ENCODE data around the gene GMDS.
A peak's percentile ranks its signal among the peaks of the same experiment; 100 is the strongest.

Gene GMDS

DNA sequence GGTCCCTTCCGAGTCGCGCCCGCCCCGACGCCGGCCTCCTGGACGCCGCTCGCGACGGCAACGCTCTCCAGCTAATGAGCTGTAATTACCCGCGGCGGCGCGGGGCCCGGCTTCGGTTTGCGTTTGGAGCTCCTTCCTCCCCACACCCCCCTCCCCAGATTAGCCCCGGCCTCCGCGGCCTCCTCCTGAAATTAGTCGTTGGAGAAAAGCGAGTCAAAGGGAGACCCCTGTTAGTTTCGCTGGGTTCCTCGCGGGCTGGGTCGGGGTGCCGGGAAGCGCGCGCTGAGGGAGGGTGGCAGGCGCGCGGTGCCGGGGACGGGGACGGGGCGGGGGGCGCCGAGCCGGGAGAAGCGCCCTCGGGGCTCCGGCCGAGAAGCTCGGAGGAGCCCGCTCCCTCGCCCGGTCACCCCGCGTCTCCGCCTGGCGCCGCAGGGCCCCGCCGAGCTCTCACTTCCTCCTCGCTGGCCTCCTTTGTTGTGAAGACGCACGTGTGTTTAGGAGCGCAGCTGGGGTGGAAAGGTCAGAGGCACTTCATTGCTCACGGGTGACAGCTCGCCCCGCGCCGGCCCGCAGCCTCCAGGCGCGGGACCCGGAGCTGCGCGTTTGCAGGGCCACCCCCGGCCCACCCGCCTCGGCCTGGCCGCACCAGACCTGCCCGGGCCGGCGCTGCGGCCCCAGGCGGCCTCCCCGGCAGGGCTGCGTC, 630.8 kb downstream of the GMDS start:
- Histone ChIP-seq H3K36me3 (ENCODE audit: control insufficient read depth, insufficient read depth, low read length) (no peaks in the 10 kb centered on the region), H3K4me1 (ENCODE audit: control insufficient read depth, insufficient read depth, low read length, poor library complexity, severe bottlenecking) (peaks cover 2% of the 10 kb centered on the region), H3K9me3 (ENCODE audit: control insufficient read depth, low read length) (no peaks in the 10 kb centered on the region), H3K27ac (ENCODE audit: low read depth, low read length, severe bottlenecking) (no peak overlapping the region), H3K4me3 (ENCODE audit: extremely low read depth, insufficient read depth, low read length, poor library complexity, severe bottlenecking) (peak overlapping the region; percentile 27)
- 2% methylated on average over 54 to 67 of the region's 85 CpGs for WGBS, 2 experiments (ENCODE audit: insufficient coverage in 2 of 2)

DNA sequence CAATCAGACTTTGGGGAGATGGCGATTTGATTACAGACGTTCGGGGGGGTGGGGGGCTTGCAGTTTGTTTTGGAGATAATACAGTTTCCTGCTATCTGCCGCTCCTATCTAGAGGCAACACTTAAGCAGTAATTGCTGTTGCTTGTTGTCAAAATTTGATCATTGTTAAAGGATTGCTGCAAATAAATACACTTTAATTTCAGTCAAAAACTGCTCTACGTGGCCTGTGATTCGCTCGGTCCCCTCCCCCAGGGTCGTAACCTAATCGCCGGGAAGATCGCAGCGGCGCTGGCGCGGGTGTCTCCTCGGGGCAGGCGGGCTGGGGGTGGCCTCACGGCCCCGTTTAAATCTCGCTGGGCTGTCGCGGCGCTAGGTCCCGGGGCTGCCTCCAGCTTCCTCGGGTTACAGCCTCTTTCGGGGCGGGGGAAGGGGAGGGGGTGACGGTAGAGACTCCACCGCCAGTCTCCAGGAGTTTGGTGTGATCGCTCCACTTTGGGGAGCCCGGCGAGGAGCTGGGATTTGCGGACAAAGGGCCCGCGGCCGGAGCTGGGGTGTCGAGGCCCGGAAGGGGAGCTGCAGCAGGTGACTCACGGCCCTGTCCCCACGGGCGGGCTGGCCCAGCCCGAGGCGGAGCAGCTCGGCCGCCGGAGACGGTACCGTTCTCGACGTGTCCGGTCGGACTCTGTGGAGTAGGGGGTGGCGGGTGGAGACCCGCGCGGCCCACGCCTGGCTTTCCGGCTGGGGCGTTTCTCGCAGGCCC, 631.5 kb downstream of the GMDS start:
- Histone ChIP-seq H3K27ac (ENCODE audit: low read depth, low read length, severe bottlenecking) (no peak overlapping the region), H3K4me3 (ENCODE audit: extremely low read depth, insufficient read depth, low read length, poor library complexity, severe bottlenecking) (peak overlapping the region; percentile 27), H3K36me3 (ENCODE audit: control insufficient read depth, insufficient read depth, low read length) (no peaks in the 10 kb centered on the region), H3K4me1 (ENCODE audit: control insufficient read depth, insufficient read depth, low read length, poor library complexity, severe bottlenecking) (peaks cover 2% of the 10 kb centered on the region), H3K9me3 (ENCODE audit: control insufficient read depth, low read length) (no peaks in the 10 kb centered on the region)
- WGBS, 2 experiments (ENCODE audit: insufficient coverage in 2 of 2): 2% methylated on average over 45 to 46 of the region's 60 CpGs

DNA sequence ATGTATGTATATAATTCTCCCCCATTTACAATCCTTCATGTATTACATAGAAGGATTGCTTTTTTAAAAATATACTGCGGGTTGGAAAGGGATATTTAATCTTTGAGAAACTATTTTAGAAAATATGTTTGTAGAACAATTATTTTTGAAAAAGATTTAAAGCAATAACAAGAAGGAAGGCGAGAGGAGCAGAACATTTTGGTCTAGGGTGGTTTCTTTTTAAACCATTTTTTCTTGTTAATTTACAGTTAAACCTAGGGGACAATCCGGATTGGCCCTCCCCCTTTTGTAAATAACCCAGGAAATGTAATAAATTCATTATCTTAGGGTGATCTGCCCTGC, 632.1 kb downstream of the GMDS start:
- no CpG with 5 or more reads among the region's 3 CpGs for WGBS, 2 experiments (ENCODE audit: insufficient coverage in 2 of 2)
- Histone ChIP-seq H3K27ac (ENCODE audit: low read depth, low read length, severe bottlenecking) (no peak overlapping the region), H3K4me3 (ENCODE audit: extremely low read depth, insufficient read depth, low read length, poor library complexity, severe bottlenecking) (peak overlapping the region; percentile 27)

DNA sequence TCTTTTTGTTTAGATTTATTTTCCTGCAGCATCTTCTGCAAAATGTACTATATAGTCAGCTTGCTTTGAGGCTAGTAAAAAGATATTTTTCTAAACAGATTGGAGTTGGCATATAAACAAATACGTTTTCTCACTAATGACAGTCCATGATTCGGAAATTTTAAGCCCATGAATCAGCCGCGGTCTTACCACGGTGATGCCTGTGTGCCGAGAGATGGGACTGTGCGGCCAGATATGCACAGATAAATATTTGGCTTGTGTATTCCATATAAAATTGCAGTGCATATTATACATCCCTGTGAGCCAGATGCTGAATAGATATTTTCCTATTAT, 632.5 kb downstream of the GMDS start:
- H3K4me3 ChIP-seq (ENCODE audit: extremely low read depth, insufficient read depth, low read length, poor library complexity, severe bottlenecking): peak overlapping the region; percentile 27
- no peaks in the 10 kb centered on the region for H3K36me3 ChIP-seq (ENCODE audit: control insufficient read depth, insufficient read depth, low read length)
- H3K9me3 ChIP-seq (ENCODE audit: control insufficient read depth, low read length): no peaks in the 10 kb centered on the region
- 25% methylated on average over 4 of the region's 7 CpGs; no CpG with 5 or more reads in 1 of the 2 experiments for whole genome bisulfite sequencing, 2 experiments (ENCODE audit: insufficient coverage in 2 of 2)
- H3K4me1 ChIP-seq (ENCODE audit: control insufficient read depth, insufficient read depth, low read length, poor library complexity, severe bottlenecking): peaks cover 5% of the 10 kb centered on the region
- no peak overlapping the region for H3K27ac ChIP-seq (ENCODE audit: low read depth, low read length, severe bottlenecking)

More for the DNA sequence above, 632.1 kb downstream of the GMDS start:
- H3K4me1 ChIP-seq (ENCODE audit: control insufficient read depth, insufficient read depth, low read length, poor library complexity, severe bottlenecking): peaks cover 3% of the 10 kb centered on the region
- H3K9me3 ChIP-seq (ENCODE audit: control insufficient read depth, low read length): no peaks in the 10 kb centered on the region
- H3K36me3 ChIP-seq (ENCODE audit: control insufficient read depth, insufficient read depth, low read length): no peaks in the 10 kb centered on the region

DNA sequence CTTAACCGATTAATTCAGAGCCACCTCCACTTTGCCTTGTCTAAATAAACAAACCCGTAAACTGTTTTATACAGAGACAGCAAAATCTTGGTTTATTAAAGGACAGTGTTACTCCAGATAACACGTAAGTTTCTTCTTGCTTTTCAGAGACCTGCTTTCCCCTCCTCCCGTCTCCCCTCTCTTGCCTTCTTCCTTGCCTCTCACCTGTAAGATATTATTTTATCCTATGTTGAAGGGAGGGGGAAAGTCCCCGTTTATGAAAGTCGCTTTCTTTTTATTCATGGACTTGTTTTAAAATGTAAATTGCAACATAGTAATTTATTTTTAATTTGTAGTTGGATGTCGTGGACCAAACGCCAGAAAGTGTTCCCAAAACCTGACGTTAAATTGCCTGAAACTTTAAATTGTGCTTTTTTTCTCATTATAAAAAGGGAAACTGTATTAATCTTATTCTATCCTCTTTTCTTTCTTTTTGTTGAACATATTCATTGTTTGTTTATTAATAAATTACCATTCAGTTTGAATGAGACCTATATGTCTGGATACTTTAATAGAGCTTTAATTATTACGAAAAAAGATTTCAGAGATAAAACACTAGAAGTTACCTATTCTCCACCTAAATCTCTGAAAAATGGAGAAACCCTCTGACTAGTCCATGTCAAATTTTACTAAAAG, 633.0 kb downstream of the GMDS start:
- WGBS, 2 experiments (ENCODE audit: insufficient coverage in 2 of 2): 0% methylated on average over 2 of the region's 10 CpGs; no CpG with 5 or more reads in 1 of the 2 experiments
- H3K4me1 ChIP-seq (ENCODE audit: control insufficient read depth, insufficient read depth, low read length, poor library complexity, severe bottlenecking): peaks cover 8% of the 10 kb centered on the region
- H3K36me3 ChIP-seq (ENCODE audit: control insufficient read depth, insufficient read depth, low read length): no peaks in the 10 kb centered on the region
- no peak overlapping the region for H3K27ac ChIP-seq (ENCODE audit: low read depth, low read length, severe bottlenecking)
- H3K9me3 ChIP-seq (ENCODE audit: control insufficient read depth, low read length): no peaks in the 10 kb centered on the region
- peak overlapping the region; percentile 43 for H3K4me3 ChIP-seq (ENCODE audit: extremely low read depth, insufficient read depth, low read length, poor library complexity, severe bottlenecking)

DNA sequence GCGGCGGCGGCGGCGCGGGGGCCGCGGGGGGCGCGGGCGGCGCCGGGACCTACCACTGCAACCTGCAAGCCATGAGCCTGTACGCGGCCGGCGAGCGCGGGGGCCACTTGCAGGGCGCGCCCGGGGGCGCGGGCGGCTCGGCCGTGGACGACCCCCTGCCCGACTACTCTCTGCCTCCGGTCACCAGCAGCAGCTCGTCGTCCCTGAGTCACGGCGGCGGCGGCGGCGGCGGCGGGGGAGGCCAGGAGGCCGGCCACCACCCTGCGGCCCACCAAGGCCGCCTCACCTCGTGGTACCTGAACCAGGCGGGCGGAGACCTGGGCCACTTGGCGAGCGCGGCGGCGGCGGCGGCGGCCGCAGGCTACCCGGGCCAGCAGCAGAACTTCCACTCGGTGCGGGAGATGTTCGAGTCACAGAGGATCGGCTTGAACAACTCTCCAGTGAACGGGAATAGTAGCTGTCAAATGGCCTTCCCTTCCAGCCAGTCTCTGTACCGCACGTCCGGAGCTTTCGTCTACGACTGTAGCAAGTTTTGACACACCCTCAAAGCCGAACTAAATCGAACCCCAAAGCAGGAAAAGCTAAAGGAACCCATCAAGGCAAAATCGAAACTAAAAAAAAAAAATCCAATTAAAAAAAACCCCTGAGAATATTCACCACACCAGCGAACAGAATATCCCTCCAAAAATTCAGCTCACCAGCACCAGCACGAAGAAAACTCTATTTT, 633.7 kb downstream of the GMDS start:
- WGBS, 2 experiments (ENCODE audit: insufficient coverage in 2 of 2): 0 to 1% methylated on average over 48 to 65 of the region's 71 CpGs
- H3K4me1 ChIP-seq (ENCODE audit: control insufficient read depth, insufficient read depth, low read length, poor library complexity, severe bottlenecking): peaks cover 15% of the 10 kb centered on the region
- H3K27ac ChIP-seq (ENCODE audit: low read depth, low read length, severe bottlenecking): no peak overlapping the region
- no peaks in the 10 kb centered on the region for H3K36me3 ChIP-seq (ENCODE audit: control insufficient read depth, insufficient read depth, low read length)
- H3K9me3 ChIP-seq (ENCODE audit: control insufficient read depth, low read length): no peaks in the 10 kb centered on the region
- H3K4me3 ChIP-seq (ENCODE audit: extremely low read depth, insufficient read depth, low read length, poor library complexity, severe bottlenecking): peak overlapping the region; percentile 43

DNA sequence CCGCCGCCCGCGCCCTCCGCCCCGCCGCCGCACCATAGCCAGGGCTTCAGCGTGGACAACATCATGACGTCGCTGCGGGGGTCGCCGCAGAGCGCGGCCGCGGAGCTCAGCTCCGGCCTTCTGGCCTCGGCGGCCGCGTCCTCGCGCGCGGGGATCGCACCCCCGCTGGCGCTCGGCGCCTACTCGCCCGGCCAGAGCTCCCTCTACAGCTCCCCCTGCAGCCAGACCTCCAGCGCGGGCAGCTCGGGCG, 634.2 kb downstream of the GMDS start:
- 1 to 3% methylated on average over 6 to 28 of the region's 38 CpGs for WGBS, 2 experiments (ENCODE audit: insufficient coverage in 2 of 2)
- Histone ChIP-seq H3K27ac (ENCODE audit: low read depth, low read length, severe bottlenecking) (no peak overlapping the region), H3K9me3 (ENCODE audit: control insufficient read depth, low read length) (no peaks in the 10 kb centered on the region), H3K36me3 (ENCODE audit: control insufficient read depth, insufficient read depth, low read length) (no peaks in the 10 kb centered on the region), H3K4me1 (ENCODE audit: control insufficient read depth, insufficient read depth, low read length, poor library complexity, severe bottlenecking) (peaks cover 19% of the 10 kb centered on the region), H3K4me3 (ENCODE audit: extremely low read depth, insufficient read depth, low read length, poor library complexity, severe bottlenecking) (peak overlapping the region; percentile 38)

DNA sequence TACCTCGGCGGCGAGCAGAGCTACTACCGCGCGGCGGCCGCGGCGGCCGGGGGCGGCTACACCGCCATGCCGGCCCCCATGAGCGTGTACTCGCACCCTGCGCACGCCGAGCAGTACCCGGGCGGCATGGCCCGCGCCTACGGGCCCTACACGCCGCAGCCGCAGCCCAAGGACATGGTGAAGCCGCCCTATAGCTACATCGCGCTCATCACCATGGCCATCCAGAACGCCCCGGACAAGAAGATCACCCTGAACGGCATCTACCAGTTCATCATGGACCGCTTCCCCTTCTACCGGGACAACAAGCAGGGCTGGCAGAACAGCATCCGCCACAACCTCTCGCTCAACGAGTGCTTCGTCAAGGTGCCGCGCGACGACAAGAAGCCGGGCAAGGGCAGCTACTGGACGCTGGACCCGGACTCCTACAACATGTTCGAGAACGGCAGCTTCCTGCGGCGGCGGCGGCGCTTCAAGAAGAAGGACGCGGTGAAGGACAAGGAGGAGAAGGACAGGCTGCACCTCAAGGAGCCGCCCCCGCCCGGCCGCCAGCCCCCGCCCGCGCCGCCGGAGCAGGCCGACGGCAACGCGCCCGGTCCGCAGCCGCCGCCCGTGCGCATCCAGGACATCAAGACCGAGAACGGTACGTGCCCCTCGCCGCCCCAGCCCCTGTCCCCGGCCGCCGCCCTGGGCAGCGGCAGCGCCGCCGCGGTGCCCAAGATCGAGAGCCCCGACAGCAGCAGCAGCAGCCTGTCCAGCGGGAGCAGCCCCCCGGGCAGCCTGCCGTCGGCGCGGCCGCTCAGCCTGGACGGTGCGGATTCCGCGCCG, 634.7 kb downstream of the GMDS start:
- no peaks in the 10 kb centered on the region for H3K36me3 ChIP-seq (ENCODE audit: control insufficient read depth, insufficient read depth, low read length)
- peak overlapping the region; percentile 38 for H3K4me3 ChIP-seq (ENCODE audit: extremely low read depth, insufficient read depth, low read length, poor library complexity, severe bottlenecking)
- no peaks in the 10 kb centered on the region for H3K9me3 ChIP-seq (ENCODE audit: control insufficient read depth, low read length)
- H3K27ac ChIP-seq (ENCODE audit: low read depth, low read length, severe bottlenecking): no peak overlapping the region
- peaks cover 19% of the 10 kb centered on the region for H3K4me1 ChIP-seq (ENCODE audit: control insufficient read depth, insufficient read depth, low read length, poor library complexity, severe bottlenecking)
- WGBS, 2 experiments (ENCODE audit: insufficient coverage in 2 of 2): 1 to 2% methylated on average over 87 to 99 of the region's 101 CpGs

DNA sequence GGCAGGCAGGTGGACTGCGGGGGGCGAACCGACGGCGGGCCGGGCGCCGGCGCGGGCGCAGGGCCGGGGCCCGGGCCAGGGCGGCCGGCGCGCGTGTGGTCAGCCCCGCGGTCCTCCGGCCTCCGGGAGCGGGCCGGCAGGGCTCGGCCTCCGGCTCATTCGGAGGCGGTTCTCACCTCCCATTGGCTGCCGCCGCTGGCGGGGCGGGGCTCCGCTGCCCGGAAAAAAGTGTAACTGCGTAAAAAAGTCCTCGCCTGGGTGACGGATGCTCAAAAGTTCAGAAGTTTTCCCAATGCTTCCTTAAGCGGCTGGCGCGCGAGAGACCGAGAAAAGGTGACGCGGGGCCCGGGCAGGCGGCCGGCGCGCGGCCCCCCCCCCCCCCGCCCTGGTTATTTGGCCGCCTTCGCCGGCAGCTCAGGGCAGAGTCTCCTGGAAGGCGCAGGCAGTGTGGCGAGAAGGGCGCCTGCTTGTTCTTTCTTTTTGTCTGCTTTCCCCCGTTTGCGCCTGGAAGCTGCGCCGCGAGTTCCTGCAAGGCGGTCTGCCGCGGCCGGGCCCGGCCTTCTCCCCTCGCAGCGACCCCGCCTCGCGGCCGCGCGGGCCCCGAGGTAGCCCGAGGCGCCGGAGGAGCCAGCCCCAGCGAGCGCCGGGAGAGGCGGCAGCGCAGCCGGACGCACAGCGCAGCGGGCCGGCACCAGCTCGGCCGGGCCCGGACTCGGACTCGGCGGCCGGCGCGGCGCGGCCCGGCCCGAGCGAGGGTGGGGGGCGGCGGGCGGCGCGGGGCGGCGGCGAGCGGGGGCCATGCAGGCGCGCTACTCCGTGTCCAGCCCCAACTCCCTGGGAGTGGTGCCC, 635.5 kb downstream of the GMDS start, which contains the start of gene FOXC1:
Gene FOXC1 (plus strand): TSS at position 268 of the 849 bp plus-strand sequence. CDS start 531 bp downstream, at position 799.
- H3K4me1 ChIP-seq (ENCODE audit: control insufficient read depth, insufficient read depth, low read length, poor library complexity, severe bottlenecking): peaks cover 22% of the 10 kb centered on the region
- no peak within 1 kb of the TSS for H3K27ac ChIP-seq (ENCODE audit: low read depth, low read length, severe bottlenecking)
- H3K4me3 ChIP-seq (ENCODE audit: extremely low read depth, insufficient read depth, low read length, poor library complexity, severe bottlenecking): peak within 1 kb of the TSS; percentile 38
- no peaks in the 10 kb centered on the region for H3K36me3 ChIP-seq (ENCODE audit: control insufficient read depth, insufficient read depth, low read length)
- H3K9me3 ChIP-seq (ENCODE audit: control insufficient read depth, low read length): no peaks in the 10 kb centered on the region
- WGBS, 2 experiments (ENCODE audit: insufficient coverage in 2 of 2): 0 to 1% methylated on average over 69 to 83 of the region's 115 CpGs
